GM19351 (cell line): ENCODE measurements around the gene SGMS1.
"Not testable (repeated sequence)": the region's sequence is repeated elsewhere in the genome, so short reads cannot be mapped to it uniquely, and the experiment has no call there.

Source experiments
- ATAC-seq: cut with Tn5 transposase; IDR thresholded peaks from one replicate; pipeline ENCODE4 v1.9.1; 2021; ENCODE audit warnings: mild to moderate bottlenecking, moderate library complexity; ENCODE audit not compliant: unreplicated experiment

The SGMS1 gene

DNA sequence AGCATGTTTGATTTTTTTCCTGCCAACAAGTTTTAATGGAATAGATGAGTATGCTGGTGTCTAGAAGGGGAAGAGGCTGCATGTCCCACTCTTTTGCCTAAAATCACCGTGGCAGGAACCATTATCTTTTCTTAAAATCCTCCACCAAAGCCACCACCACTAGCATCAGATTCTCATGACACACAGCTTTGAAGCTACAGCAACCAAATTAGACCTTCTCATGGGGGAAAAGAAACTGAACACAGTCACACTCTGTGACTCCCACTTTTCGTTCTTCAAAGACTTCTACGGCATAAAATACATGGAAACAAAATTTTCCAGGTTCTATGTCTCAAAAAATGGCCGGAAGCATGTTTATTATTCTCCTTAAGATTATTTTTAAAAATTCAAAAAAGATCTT is 81.8 kb downstream of the SGMS1 start:
- peak; percentile 52 for ATAC-seq

DNA sequence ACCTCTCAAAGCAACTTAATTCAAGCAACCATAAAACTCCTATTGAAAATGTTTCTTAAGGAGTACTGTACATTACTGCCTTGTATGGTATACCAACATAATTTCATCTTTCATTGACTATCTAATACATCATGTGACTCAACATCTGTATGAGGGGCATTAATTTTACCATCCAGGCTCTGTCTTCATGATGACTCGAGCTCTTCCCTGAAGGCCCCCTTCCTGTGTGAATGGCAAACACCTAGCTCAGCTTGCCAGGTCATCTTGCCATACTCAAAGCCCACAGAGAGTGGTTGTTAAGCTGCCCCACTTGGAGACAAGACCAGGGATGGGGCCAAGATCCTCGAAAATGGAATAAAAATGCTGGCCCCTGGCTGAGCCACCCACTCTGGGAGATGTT is 82.4 kb downstream of the SGMS1 start:
- no peak for ATAC-seq

DNA sequence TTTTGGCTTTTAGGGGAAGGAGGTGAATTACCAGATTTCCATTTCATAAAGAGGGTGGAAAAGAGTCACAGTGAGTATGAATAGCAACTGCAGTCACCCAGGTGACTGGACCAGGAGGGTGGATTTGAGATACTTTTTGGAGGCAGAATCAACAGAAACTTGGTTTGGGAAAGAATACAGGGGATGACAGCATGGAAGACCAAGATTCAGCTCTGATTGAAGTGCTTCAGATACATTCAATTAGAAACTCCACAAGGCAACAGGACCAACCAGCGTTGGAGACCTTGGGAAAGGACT is 83.0 kb downstream of the SGMS1 start:
- ATAC-seq: peak; percentile 6

DNA sequence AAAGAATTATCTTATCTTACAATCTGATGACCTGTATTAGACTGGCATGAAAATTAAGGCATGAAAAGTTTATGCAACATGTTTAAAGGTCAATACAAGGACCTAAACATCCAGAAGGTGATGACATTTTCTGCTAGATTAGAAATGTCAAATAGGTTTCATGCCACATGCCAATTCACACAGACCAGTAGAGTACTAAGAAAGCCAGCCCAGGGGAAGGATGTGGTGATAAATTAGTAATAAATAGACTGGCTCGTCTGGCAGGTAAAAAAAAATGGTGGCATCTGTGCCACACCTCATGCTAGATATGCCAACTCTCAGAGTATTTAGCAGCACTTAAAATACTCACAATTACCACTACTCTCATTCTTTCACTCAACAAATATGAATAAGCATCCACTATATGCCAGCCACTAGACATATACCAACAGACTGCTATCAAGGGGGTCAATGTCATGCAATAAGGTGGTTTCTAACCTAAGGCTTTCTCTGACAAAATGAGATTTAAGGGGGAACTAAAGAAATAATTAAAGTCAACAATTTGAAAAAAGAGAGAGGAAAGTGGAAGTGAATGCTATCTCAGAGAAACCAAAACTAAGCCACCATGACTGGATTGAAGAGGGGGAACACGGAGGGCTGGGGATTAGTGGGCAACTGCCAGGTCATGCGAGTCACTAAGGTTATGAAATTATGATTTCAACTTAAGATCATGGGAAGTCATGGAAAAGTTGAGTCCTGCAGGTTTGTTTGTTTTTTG is 83.5 kb downstream of the SGMS1 start:
- ATAC-seq: peak; percentile 58

DNA sequence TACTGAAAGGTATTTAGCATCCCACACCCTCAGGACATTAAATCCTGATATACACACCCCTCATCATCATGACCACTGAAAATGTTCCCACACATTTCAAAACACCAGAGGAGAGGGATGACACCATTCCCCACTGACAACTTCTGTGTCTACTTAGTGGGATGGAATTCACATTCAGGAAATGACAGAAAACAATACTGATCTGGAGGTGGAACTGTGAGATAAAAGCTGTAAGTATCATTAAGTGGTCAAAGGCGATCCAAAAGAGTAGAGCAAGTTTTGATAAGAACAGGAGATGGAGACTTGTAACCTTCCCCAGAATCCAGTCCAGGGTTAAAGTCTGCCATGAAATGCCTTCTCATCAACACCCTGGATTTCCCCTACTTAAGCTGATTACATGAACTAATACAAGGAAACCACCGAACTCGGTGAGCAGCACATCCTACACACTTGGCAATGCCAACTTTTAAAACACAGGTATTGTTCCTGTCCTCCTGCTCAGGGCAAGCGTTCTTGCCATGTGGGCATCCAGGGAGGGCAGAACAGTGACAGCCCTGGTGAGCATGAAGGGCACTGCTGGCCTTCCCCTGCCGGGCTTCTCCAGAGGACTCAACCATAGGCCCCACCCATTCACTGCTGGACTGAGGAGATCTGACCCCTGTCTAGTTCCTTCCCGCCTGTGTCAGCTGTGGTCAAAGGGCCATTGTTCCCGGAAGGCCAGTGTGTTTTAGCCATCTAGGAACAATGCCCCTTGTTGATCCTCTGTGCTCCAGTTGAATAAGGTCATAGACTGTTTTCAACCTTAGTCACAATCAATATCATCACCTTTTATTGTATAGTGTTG is 85.0 kb downstream of the SGMS1 start:
- peak; percentile 33 for ATAC-seq

DNA sequence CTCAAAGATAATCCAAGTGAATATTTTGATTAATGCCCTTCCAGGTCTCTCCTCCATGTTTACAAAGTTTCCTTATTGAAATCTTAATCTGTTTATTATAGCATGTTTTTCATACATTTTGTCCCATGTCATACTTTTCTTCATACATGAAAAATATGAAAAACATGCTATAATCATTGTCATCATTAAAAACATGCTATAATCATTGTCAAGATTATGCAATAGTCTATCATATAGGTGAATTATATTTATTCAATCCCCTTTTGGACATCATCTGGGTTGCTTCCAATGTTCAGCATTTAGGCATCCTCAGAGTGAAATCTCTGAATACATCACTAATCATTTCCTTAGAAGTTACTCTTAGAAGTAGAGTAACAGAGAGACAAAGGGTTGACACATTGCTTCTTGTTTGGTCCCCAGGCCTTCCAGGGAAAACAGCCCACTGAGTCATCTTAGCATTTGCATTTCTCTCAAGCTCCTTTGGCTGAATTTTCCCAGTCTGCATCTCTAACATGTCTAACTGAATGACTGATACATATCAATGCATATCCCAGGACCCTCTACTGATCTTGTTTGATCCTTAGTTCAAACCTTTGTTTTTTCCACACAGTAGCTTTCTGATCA is 87.0 kb downstream of the SGMS1 start:
- no peak for ATAC-seq

DNA sequence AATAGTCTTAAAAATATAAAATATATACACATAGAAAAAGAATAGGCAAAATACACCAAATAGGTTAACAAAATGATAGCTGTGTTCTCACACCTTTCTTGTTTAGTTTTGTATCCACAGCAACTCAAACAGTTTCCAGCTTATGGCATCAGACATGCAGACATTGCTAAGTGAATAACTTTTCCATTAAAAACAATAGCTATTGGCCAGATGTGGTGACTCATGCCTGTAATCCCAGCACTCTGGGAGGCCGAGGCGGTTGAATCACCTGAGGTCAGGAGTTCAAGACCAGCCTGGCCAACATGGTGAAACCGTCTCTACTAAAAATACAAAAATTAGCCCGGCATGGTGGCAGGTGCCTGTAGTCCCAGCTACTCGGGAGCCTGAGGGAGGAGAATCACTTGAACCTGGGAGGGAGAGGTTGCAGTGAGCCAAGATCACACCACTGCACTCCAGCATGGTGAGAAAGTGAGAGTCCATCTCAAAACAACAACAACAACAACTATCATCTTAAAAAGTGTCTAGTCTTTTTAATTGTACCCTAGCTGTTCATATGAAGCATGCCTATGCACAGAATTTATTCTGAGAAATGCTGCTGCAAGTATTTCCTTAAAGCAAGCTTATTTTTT is 88.9 kb downstream of the SGMS1 start:
- not testable (repeated sequence) for ATAC-seq

DNA sequence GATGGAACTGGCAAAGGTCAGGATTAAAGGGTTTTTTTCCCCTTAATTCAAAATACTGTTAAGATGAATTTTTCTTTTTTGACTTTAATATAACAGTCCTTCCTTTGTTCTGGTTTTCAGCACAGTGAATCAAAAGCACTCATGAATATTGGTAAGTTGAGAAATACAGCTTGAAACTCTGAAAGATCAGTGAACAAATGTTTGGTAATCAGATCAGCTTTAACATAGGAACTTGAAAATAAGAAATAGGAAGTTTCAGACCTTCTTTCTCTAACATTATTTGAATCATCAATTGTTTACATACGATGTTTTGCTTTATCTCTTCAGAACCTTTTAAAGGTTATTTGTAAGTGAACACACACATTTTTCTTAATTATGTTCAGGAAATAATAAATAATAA is 90.5 kb downstream of the SGMS1 start:
- no peak for ATAC-seq

DNA sequence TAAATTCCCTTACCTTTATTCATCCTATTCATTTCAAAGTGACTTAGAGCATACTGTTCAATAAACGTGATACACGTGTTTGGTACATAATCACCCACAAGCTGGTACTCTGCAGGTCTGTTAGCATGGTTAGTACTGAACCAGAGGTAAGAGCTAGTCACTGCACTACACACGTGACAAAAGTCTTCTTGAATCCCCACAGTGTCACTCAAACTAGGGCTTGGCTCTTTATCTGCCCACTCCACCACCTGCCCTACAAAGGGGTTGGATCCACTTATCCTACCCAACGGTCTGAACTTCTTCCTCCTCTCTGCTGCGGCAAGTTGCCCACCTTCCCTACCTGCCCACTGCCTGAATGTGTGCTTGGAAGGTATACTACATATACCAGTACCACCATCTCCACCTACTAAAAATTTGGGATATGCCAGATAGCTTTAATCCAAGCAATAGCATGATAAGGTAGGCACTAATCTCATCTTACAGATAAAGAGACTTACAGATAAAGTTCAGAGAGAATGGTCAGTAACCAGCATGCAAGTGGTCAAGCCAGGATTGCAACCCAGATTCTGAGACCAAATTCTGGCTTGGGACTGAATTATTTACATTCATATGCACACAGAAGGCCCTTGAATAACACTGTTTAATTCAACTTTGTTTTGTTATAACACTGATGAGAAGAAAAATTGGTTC is 92.2 kb downstream of the SGMS1 start:
- no peak for ATAC-seq

DNA sequence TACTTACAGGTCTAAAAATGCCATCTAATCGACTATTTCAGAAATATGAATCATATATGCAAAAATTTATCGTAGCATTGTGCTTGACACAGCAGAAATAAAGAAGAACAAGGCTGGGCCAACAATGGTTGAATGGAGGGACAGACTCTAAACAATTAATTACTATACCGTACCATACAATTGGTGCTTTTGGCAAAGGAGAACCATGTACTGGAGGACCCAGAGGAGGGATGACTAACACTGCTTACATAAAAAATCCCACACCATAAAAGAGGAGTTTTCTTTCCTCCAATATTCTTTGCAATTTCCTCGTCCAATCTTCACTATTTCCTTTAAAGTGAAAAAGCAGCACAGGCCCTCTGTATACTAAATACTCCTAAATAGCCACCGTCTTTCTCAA is 94.1 kb downstream of the SGMS1 start:
- ATAC-seq: no peak

DNA sequence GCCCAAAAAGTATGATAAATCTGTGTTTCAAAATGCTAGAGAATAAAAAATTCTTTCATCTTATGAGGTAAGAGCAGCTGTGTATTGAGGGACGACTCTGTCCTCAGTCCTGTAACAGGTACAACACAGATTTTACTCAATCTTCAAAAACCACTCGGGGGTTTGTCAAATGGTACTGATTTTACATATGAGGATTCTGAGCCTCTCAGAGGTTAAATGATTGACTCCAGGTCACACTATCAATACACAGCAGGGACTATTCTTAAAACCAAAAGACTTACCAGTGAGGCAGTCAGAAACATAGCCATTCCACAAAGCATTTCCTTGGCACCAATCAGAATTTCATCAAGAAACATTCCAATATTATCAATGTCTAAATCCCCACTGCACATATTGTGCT is 95.5 kb downstream of the SGMS1 start:
- no peak for ATAC-seq

DNA sequence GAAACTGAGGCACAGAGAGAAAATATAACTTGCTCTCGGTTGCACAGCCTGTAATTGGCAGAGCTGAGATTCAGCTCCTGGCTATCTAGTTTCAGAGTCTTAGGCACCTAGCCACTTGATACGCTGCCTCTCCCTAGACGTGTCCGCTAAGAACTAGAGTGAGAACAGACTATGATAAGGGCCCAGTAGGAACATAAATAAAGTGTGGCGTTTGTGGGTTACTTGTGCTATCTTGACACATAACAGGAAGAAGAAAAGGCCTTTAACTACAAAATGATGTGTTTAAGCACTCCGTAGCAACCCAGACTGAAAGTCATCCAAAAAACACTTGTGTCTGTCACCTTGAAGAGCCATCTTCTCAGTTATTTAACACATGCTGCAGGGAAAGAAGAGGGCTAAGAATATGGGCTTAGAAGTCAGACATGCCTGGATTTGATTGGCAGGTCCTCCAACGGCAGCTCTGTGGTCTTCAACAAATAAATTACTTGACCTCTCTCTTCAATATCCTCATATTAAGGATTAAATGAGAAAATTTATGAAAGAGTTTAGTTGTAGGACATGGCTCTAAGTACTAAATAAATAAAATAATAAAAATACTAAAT is 96.2 kb downstream of the SGMS1 start:
- no peak for ATAC-seq

DNA sequence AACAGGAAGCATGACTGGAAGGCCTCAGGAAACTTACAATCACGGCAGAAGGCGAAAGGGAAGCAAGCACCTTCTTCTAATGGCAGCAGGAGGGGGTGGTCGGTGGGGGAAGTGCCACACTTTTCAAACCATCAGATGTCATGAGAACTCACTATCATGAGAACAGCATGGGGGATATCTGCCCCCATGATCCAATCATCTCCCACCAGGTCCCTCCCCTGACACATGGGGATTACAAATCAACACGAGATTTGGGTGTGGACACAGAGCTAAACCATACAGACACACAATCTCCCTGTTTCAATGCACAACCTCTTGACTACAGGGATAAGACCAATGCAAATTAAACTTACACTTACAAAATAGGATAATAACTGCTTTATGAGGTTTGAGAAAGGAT is 97.6 kb downstream of the SGMS1 start:
- ATAC-seq: no peak

DNA sequence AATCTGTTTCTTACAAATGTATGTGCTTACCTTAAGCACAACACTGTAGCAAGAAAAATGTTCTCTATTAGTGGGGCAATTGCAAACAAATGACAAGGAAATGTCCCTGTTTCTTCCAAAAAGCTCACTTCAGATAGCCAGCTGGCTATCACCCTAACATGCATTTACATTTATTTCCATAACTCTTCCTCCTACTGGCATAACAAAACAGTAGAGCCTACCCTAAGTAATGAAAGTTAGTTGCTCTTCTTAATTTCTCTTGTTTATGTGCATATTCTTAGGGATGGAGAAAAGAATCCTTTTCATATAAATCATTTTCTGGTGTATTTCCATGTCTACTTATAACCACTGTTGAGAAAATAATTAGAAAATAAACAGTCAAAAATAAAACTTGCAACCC is 100.4 kb downstream of the SGMS1 start:
- ATAC-seq: no peak

DNA sequence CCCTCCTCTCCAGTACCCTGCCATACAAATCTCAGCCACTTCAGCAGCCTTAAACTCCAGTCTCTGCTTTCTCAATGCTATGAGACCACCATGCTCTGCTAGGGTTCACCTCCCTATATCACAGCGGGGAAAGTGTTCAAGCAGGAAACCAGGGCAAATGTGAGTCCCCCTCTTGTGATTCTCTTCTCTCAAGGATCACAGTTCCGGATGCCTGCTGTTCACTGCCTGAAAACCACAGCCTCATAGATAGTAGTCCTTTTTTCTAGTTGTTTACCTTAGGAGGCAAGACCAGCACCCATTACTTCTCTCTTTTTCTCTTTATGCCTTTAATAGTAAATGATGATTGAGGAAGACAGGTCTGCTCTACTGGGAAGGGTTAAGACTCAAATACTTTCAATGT is 100.8 kb downstream of the SGMS1 start:
- ATAC-seq: no peak

DNA sequence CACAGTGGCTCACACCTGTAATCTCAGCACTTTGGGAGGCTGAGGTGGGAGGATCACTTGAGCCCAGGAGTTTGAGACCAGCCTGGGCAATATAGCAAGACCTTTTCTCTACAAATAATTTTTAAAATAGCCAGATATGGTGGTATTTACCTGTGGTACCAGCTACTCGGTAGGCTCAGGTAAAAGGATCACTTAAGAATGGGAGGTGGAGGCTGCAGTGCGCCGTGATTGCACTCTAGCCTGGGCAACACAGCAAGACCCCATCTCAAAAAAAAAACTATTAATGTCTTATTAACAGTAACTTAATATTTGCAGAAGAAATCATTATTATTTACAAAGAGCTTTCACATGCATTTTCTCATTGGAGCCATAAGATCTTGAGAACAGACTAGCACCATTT is 103.6 kb downstream of the SGMS1 start:
- ATAC-seq: no peak

DNA sequence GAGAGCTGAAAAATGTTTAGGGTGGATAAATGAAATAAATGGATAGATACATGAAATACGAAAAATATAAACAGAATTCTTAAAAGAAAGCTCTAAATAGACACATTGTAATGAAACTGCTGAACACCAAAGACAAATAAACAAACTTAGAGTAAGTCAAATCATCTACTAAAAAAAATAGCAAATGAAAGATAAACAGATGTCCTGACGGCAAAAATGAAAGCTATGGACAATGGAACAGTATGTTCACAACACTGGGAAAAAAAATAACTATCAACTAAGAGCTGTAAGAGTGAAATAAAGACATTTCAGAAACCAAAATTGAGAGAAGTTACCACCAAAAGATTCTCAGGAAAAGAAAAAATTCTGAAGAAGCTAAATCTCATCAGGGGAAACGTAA is 106.1 kb downstream of the SGMS1 start:
- ATAC-seq: no peak

DNA sequence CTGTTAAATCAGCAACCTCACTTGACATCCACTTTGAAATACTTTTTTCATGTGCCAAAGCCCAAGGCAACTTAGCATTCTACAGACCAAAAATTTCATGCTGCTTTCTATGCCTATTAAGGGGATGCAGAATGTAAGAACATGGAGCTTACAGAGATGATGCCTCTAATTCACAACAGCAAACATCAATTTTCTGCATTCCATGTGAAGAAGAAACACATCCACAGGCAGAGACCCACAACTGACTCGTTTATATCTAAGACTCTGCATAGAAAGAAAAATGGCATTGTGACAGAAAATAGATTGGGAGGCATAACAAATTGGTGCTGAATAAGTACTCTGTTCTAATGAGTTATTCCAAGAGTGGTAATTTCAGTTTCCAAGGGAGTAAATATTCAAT is 107.6 kb downstream of the SGMS1 start:
- ATAC-seq: no peak

DNA sequence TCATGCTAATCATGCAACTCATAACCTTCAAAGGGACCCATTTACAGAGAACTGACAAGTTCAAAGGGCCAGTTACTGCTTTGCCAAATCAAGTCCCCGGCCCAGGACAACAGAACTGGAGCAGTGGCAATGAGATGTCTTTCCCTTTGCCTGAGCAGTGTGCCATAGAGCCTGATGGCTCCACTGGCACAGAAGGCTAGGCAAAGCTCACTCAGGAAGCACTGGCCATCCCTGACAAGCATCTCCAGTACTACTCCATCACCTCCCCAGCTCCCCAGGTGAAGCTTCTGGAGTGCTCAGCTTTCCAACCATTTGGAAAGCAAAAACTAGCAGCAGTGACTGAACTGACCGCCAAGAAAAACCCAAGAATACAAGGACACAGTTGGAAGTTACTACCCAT is 108.3 kb downstream of the SGMS1 start:
- ATAC-seq: no peak

DNA sequence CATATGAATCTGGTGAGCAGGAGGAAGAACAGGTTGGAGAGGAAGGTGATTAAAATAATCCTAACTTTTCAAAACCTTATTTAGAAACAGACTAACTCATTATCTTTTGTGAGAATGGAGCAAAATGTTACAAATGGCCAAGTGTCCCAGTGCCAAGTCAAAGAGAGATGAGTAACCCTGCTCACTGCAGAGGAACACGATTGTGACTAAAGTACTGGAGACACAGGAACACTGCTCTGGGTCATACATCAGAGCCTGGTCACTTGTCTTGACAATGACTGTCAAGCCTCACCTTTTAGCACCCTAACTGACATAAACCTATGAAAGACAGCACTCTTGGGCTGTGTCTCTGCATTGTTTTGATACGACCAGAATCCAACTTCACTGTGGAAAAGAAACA is 108.8 kb downstream of the SGMS1 start:
- no peak for ATAC-seq

DNA sequence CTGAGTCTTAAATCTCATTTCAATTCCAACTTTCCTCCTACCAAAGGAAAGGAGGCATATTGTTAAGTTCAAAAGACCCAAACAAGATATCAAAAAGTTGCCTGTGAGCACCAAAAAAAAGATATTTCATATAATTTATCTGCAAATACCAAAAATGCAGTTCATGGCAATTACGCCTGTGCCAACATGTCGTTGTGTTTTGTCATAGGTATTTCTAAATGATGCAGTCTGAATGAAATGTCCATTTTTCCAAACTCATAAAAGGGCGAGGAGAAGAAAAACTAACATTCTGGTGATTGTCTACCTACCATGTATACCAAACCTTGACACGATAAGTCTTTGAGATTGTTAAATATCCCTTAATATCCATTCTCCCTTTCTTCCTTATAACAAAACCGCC is 109.8 kb downstream of the SGMS1 start:
- ATAC-seq: no peak
